H9 (cell line): ENCODE measurements around the gene PLD1. TPM values are rescaled to one million over a fixed set of nuclear protein-coding genes. Genes with fewer than 3 reads are reported as not detected.

Experiments used
- DNase-seq: peaks from one replicate; pipeline ENCODE4 v3.0.0-alpha.2; 2017
- H2AFZ ChIP-seq: one replicate; pipeline ENCODE4 v1.6.1; 2013; ENCODE audit warnings: mild to moderate bottlenecking, low read length, control low read depth, moderate library complexity
- H2AK5ac ChIP-seq: 2 replicates; pipeline ENCODE4 v1.6.1; 2013; ENCODE audit warnings: low read length, control low read depth, mixed read lengths; ENCODE audit not compliant: insufficient read length
- H2BK120ac ChIP-seq: one replicate; pipeline ENCODE4 v1.6.1; 2013; ENCODE audit warnings: low read depth, mild to moderate bottlenecking, low read length, control low read depth, inconsistent platforms; ENCODE audit not compliant: poor library complexity, severe bottlenecking
- H2BK12ac ChIP-seq: 2 replicates; pipeline ENCODE4 v1.6.1; 2013; ENCODE audit warnings: low read length, control low read depth, mixed read lengths, low read depth; ENCODE audit not compliant: insufficient read length
- H2BK15ac ChIP-seq: 2 replicates; pipeline ENCODE4 v1.6.1; 2013; ENCODE audit warnings: low read depth, low read length, control low read depth
- H2BK20ac ChIP-seq: one replicate; pipeline ENCODE4 v1.6.1; 2013; ENCODE audit warnings: low read depth, mild to moderate bottlenecking, low read length, control low read depth, inconsistent platforms; ENCODE audit not compliant: poor library complexity, severe bottlenecking
- H2BK5ac ChIP-seq: 2 replicates; pipeline ENCODE4 v1.6.1; 2013; ENCODE audit warnings: low read length, control low read depth, mixed read lengths; ENCODE audit not compliant: insufficient read length
- H3K14ac ChIP-seq: 2 replicates; pipeline ENCODE4 v1.6.1; 2013; ENCODE audit warnings: low read length, control low read depth; ENCODE audit not compliant: insufficient read depth
- H3K18ac ChIP-seq: 2 replicates; pipeline ENCODE4 v1.6.1; 2013; ENCODE audit warnings: low read depth, mild to moderate bottlenecking, mixed read lengths, low read length, control low read depth; ENCODE audit not compliant: insufficient read length
- H3K23ac ChIP-seq: 2 replicates; pipeline ENCODE4 v1.6.1; 2013; ENCODE audit warnings: low read length, control low read depth, mixed read lengths, low read depth; ENCODE audit not compliant: insufficient read length
- H3K23me2 ChIP-seq: 2 replicates; pipeline ENCODE4 v1.6.1; 2013; ENCODE audit warnings: low read depth, mild to moderate bottlenecking, mixed read lengths, low read length, control low read depth; ENCODE audit not compliant: insufficient read length, poor library complexity, severe bottlenecking
- H3K27ac ChIP-seq: 2 replicates; pipeline ENCODE4 v1.5.1; 2013; ENCODE audit warnings: low read length, control low read depth, mixed read lengths, low read depth; ENCODE audit not compliant: insufficient read length
- H3K27me3 ChIP-seq: 2 replicates; pipeline ENCODE4 v1.6.1; 2013; ENCODE audit warnings: low read length, control low read depth, inconsistent platforms; ENCODE audit not compliant: insufficient read depth
- H3K4ac ChIP-seq: 2 replicates; pipeline ENCODE4 v1.6.1; 2013; ENCODE audit warnings: low read depth, mild to moderate bottlenecking, control low read depth, inconsistent platforms, low read length, moderate library complexity
- H3K4me1 ChIP-seq: 2 replicates; pipeline ENCODE4 v1.6.1; 2013; ENCODE audit warnings: low read length, control low read depth, inconsistent platforms; ENCODE audit not compliant: insufficient read depth
- H3K4me2 ChIP-seq: 2 replicates; pipeline ENCODE4 v1.6.1; 2013; ENCODE audit warnings: low read length, control low read depth, mixed read lengths; ENCODE audit not compliant: insufficient read length, insufficient read depth
- H3K56ac ChIP-seq: 2 replicates; pipeline ENCODE4 v1.6.1; 2013; ENCODE audit warnings: low read depth, mild to moderate bottlenecking, mixed read lengths, low read length, control low read depth; ENCODE audit not compliant: insufficient read length
- H3K79me1 ChIP-seq: 2 replicates; pipeline ENCODE4 v1.6.1; 2013; ENCODE audit warnings: low read depth, mild to moderate bottlenecking, moderate library complexity, low read length, control low read depth, inconsistent platforms; ENCODE audit not compliant: insufficient read depth, poor library complexity, severe bottlenecking
- H3K79me2 ChIP-seq: 2 replicates; pipeline ENCODE4 v1.6.1; 2013; ENCODE audit warnings: low read length, control low read depth, inconsistent platforms; ENCODE audit not compliant: insufficient read depth
- H3K9ac ChIP-seq: 2 replicates; pipeline ENCODE4 v1.6.1; 2013; ENCODE audit warnings: low read length, control low read depth, mixed read lengths; ENCODE audit not compliant: insufficient read length; ENCODE audit errors: extremely low read depth
- H3K9me3 ChIP-seq: one replicate; pipeline ENCODE4 v1.6.1; 2013; ENCODE audit warnings: low read depth, low read length, inconsistent platforms; ENCODE audit not compliant: control insufficient read depth
- H3T11ph ChIP-seq: one replicate; pipeline ENCODE4 v1.6.1; 2013; ENCODE audit warnings: mild to moderate bottlenecking, low read length, control low read depth, inconsistent platforms
- H4K20me1 ChIP-seq: one replicate; pipeline ENCODE4 v1.6.1; 2013; ENCODE audit not compliant: control insufficient read depth, insufficient read length, insufficient read depth
- H4K5ac ChIP-seq: 2 replicates; pipeline ENCODE4 v1.6.1; 2013; ENCODE audit warnings: low read depth, mild to moderate bottlenecking, mixed read lengths, low read length, control low read depth; ENCODE audit not compliant: insufficient read length
- H4K8ac ChIP-seq: replicated peaks from 2 replicates; pipeline ENCODE4 v1.6.1; 2013; ENCODE audit warnings: low read length, control low read depth, mixed read lengths, low read depth; ENCODE audit not compliant: insufficient read length
- H4K91ac ChIP-seq: 2 replicates; pipeline ENCODE4 v1.6.1; 2013; ENCODE audit warnings: low read depth, mild to moderate bottlenecking, moderate library complexity, mixed read lengths, low read length, control low read depth; ENCODE audit not compliant: insufficient read length
- H3K27ac Mint-ChIP-seq, 3 experiments: 2 replicates in 2 of 3; 3 replicates in 1 of 3; pipeline ENCODE4 v1.8.0; 2020 to 2021; ENCODE audit warnings: mixed read lengths in 3 of 3, mild to moderate bottlenecking in 1 of 3, moderate library complexity in 1 of 3
- H3K27me3 Mint-ChIP-seq: 2 replicates; pipeline ENCODE4 v1.8.0; 2021; ENCODE audit warnings: low read depth, mild to moderate bottlenecking, moderate library complexity, mixed read lengths
- H3K36me3 Mint-ChIP-seq, 3 experiments: 2 replicates in 2 of 3; 3 replicates in 1 of 3; pipeline ENCODE4 v1.8.0; 2020 to 2021; ENCODE audit warnings: low read depth in 3 of 3, mixed read lengths in 3 of 3; ENCODE audit not compliant: insufficient read depth in 1 of 3
- H3K4me1 Mint-ChIP-seq, 2 experiments: 2 replicates each; pipeline ENCODE4 v1.8.0; 2020; ENCODE audit warnings: mixed read lengths in 2 of 2
- H3K4me3 Mint-ChIP-seq, 2 experiments: 2 replicates in 1 of 2; 3 replicates in 1 of 2; pipeline ENCODE4 v1.8.0; 2020 to 2021; ENCODE audit warnings: mild to moderate bottlenecking in 2 of 2, mixed read lengths in 2 of 2, moderate library complexity in 1 of 2
- H3K9me3 Mint-ChIP-seq, 2 experiments: 2 replicates in 1 of 2; 3 replicates in 1 of 2; pipeline ENCODE4 v1.8.0; 2020; ENCODE audit warnings: mild to moderate bottlenecking in 2 of 2, mixed read lengths in 2 of 2, moderate library complexity in 1 of 2
- WGBS: extraction: QIAGEN DNeasy Blood & Tissue Kit; methylation state at CpG from one replicate; pipeline ENCODE4 v1.1.7; 2013; ENCODE audit warnings: missing lambda C conversion rate, low lambda C conversion rate, mixed read lengths; ENCODE audit not compliant: insufficient read length; ENCODE audit errors: extremely low coverage; 5-methylcytosine and 5-hydroxymethylcytosine counted together
- total RNA-seq: library from RNA; stranded (reverse); gene quantifications from 2 replicates; pipeline ENCODE4 v1.2.1, GENCODE V29; 2021
- TF ChIP-seq, protein P1 (sequence below): fragments of 200-600 bp; sonication (generic); conservative IDR thresholded peaks from 3 replicates; pipeline ENCODE4 v1.8.0; 2021; ENCODE audit warnings: antibody characterized with exemption, mild to moderate bottlenecking

Gene PLD1
- total RNA-seq, 1 experiment from 2014 or later = 1.8 TPM

DNA sequence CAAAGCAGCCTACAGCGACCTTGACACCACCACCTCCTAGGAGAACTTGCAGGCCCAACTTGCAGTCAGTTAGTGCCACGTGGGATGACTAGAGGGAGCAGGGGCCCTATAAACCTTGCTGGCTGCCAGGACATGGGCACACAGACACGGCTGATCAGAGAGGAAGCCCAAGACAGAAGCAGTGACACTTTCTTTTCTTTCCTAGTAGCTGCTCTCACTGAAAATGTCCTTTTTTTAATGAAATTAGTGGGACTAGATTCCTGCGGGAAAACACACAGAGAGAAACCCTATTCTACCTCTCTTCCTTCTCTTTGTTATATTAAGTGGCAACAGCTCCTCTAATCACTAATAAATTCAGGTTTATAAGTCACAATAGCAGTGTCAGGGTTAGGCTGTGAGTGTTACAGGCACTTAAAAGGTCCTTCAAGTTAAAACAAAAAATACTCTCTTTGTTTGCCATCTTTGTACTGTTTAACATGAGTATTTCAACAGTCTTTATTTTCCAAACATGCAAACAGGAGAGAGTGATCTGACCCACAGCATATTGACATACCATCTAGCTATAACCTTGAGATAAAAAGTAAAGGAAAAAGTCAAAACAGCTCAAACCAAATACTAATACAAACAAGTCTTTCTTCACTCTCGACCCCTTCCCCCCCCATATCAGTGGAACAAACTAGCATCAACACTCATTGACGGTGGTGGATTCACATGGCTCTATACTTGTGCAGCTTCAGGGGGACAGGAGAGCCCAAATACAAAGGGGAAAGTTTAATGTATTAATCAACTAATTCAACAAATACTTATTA, 30.7 kb upstream of the PLD1 start:
- no peak overlapping the region for H2BK120ac ChIP-seq
- H2BK5ac ChIP-seq = no peak overlapping the region
- no peak overlapping the region for H3K23ac ChIP-seq
- no peaks in the 10 kb centered on the region; a peak in 1 of 5 replicates for H3K9me3 Mint-ChIP-seq
- no peak overlapping the region for H3K4me2 ChIP-seq
- no CpG with 5 or more reads among the region's 6 CpGs for WGBS
- no peaks in the 10 kb centered on the region for H3K9me3 ChIP-seq
- peak overlapping the region in 2 of 3 experiments; percentile 20 to 41; a peak in 3 of 7 replicates for H3K27ac Mint-ChIP-seq
- H3K27me3 ChIP-seq = no peaks in the 10 kb centered on the region
- no peak overlapping the region for H2AK5ac ChIP-seq
- 0 out of 2 replicates have a peak overlapping the region, but pooled peaks have one; percentile 21 for H3K14ac ChIP-seq
- H3K4me3 Mint-ChIP-seq = no peak overlapping the region
- no peak overlapping the region for H3K56ac ChIP-seq
- peak overlapping the region; percentile 15 for H3K18ac ChIP-seq
- no peak for DNase-seq
- H3K36me3 Mint-ChIP-seq = no peaks in the 10 kb centered on the region
- no peak overlapping the region for H3K9ac ChIP-seq
- H3T11ph ChIP-seq = no peak overlapping the region
- H4K91ac ChIP-seq = no peak overlapping the region
- TF ChIP-seq, protein P1, sequence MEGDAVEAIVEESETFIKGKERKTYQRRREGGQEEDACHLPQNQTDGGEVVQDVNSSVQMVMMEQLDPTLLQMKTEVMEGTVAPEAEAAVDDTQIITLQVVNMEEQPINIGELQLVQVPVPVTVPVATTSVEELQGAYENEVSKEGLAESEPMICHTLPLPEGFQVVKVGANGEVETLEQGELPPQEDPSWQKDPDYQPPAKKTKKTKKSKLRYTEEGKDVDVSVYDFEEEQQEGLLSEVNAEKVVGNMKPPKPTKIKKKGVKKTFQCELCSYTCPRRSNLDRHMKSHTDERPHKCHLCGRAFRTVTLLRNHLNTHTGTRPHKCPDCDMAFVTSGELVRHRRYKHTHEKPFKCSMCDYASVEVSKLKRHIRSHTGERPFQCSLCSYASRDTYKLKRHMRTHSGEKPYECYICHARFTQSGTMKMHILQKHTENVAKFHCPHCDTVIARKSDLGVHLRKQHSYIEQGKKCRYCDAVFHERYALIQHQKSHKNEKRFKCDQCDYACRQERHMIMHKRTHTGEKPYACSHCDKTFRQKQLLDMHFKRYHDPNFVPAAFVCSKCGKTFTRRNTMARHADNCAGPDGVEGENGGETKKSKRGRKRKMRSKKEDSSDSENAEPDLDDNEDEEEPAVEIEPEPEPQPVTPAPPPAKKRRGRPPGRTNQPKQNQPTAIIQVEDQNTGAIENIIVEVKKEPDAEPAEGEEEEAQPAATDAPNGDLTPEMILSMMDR = no peak
- no peaks in the 10 kb centered on the region for H3K27me3 Mint-ChIP-seq
- H3K79me2 ChIP-seq = no peaks in the 10 kb centered on the region
- no peak overlapping the region for H4K8ac ChIP-seq
- no peak overlapping the region for H2BK12ac ChIP-seq
- no peaks in the 10 kb centered on the region for H3K23me2 ChIP-seq
- H3K4ac ChIP-seq = no peak overlapping the region
- no peaks in the 10 kb centered on the region for H4K20me1 ChIP-seq
- H2AFZ ChIP-seq = no peak overlapping the region
- no peak overlapping the region for H4K5ac ChIP-seq
- H3K79me1 ChIP-seq = no peaks in the 10 kb centered on the region
- peaks cover 13 to 23% of the 10 kb centered on the region in 2 experiments for H3K4me1 Mint-ChIP-seq
- H2BK20ac ChIP-seq = no peak overlapping the region
- H3K27ac ChIP-seq = no peak overlapping the region
- no peak overlapping the region for H2BK15ac ChIP-seq
- 0 out of 2 replicates have a peak, but pooled peaks cover 2% of the 10 kb centered on the region for H3K4me1 ChIP-seq
